ENCODE results near the gene ARHGAP21. TPM values are rescaled to one million over a fixed set of nuclear protein-coding genes. Genes with fewer than 3 reads are reported as not detected.
A peak's percentile ranks its signal among the peaks of the same experiment; 100 is the strongest.
"Not testable (repeated sequence)": the region's sequence is repeated elsewhere in the genome, so short reads cannot be mapped to it uniquely, and the experiment has no call there.

Gene ARHGAP21
- polyA plus RNA-seq, 2 of the 4 experiments (the other 2 are of a cell fraction), result 30.5 to 84.4 TPM

DNA sequence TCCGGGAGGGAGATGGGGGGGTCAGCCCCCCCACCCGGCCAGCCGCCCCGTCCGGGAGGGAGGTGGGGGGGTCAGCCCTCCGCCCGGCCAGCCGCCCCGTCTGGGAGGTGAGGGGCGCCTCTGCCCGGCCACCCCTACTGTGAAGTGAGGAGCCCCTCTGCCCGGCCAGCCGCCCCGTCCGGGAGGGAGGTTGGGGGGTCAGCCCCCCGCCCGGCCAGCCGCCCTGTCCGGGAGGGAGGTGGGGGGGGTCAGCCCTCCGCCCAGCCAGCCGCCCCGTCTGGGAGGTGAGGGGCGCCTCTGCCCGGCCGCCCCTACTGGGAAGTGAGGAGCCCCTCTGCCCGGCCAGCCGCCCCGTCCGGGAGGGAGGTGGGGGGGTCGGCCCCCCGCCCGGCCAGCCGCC, 67.4 kb downstream of the ARHGAP21 start:
- CTCF ChIA-PET; POLR2A ChIA-PET; H3K4me3 ChIP-seq; H3K27ac ChIP-seq; H3K9me3 ChIP-seq; H3K4me2 ChIP-seq; DNase-seq (ENCODE audit: low read depth in 1 of 2, low spot score in 1 of 2); FAIRE-seq; H3K4me1 ChIP-seq; ATAC-seq: not testable (repeated sequence)
- WGBS (ENCODE audit: missing lambda C conversion rate), result no CpG with 5 or more reads among the region's 33 CpGs

DNA sequence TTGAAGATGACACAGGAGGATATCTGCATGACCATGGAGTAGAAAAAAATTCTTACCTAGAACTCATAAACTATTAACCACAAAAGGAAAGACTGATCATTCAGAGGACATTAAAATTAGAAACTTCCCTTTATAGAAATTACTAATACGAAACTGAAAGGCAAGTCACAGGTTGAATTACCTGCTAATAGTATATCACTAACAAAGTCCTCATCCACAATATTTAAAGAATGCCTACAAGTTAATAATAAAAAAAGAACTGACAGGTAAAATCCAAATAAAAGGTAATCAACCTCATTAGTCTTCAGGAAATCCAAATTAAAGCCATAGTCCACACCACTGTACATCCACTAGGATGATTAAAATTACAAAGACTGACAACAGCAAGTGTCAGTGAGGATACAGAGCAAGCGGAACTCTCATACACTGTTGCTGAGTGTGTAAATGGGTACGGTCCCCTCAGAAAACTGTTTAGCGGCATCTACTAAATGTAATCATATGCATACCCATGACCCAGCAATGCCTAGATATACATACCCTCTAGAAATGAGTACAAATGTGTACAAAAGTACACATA, 71.2 kb downstream of the ARHGAP21 start:
- H3K27ac ChIP-seq, result no peak overlapping the region
- ATAC-seq (no peak), FAIRE-seq (no peak), DNase-seq (ENCODE audit: low read depth in 1 of 2, low spot score in 1 of 2) (no peak)
- TF ChIP-seq ZFP36 (IDR thresholded peaks at IDR 0.05; ENCODE audit: borderline replicate concordance, partially characterized antibody) (no peak), RARB (CRISPR knock-in tag; IDR thresholded peaks at IDR 0.05) (no peak), TFCP2L1 (CRISPR knock-in tag; IDR thresholded peaks at IDR 0.05) (no peak)
- POLR2A ChIA-PET, result no interaction called here
- CTCF ChIA-PET, result interaction anchor here (0.6 to 1.4 kb wide), 2 partner anchors 9 to 338 kb away, joined by 3 read pairs; no protein-coding TSS in a partner anchor
- no peak overlapping the region for H3K4me2 ChIP-seq
- WGBS (ENCODE audit: missing lambda C conversion rate), result 92% methylated on average over 4 of the region's 4 CpGs
- no peaks in the 10 kb centered on the region for H3K4me1 ChIP-seq
- no peaks in the 10 kb centered on the region for H3K9me3 ChIP-seq
- no peak overlapping the region for H3K4me3 ChIP-seq

DNA sequence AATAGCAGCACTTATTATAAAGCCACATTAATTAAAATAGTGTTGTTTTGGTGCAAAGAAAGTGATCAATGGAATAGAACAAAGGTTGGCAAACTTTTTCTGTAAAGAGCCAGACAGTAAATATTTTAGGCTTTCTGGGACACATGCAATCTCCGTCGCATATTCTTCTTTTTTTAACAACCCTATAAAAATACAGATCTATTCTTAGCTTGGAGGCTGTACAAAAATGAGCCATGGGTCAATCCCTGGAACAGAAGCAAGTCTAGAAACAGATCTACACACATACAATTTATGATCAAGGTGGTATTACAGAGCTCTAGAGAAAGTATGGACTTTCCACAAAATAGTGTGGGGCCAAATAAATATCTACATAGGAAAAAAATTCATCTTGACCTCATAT, 71.8 kb downstream of the ARHGAP21 start:
- DNase-seq (ENCODE audit: low read depth in 1 of 2, low spot score in 1 of 2) (no peak), FAIRE-seq (no peak), ATAC-seq (no peak)
- H3K4me2 ChIP-seq, result no peak overlapping the region
- 92% methylated on average over 2 of the region's 2 CpGs for WGBS (ENCODE audit: missing lambda C conversion rate)
- ChIA-PET CTCF (interaction anchor here (0.6 to 1.4 kb wide), 2 partner anchors 283 to 338 kb away, joined by 3 to 4 read pairs; no protein-coding TSS in a partner anchor), POLR2A (no interaction called here)
- H3K9me3 ChIP-seq, result no peaks in the 10 kb centered on the region
- no peak overlapping the region for H3K4me3 ChIP-seq
- TF ChIP-seq NPAS2 (CRISPR knock-in tag; IDR thresholded peaks at IDR 0.05; ENCODE audit: borderline replicate concordance) (no peak), FOXS1 (CRISPR knock-in tag; IDR thresholded peaks at IDR 0.05) (no peak), ZSCAN20 (CRISPR knock-in tag; IDR thresholded peaks at IDR 0.05) (no peak), JUNB (IDR thresholded peaks at IDR 0.05) (no peak), CBX8 (IDR thresholded peaks at IDR 0.05) (no peak), GATA3 (IDR thresholded peaks at IDR 0.05; ENCODE audit: borderline replicate concordance) (no peak), RCOR1 (IDR thresholded peaks at IDR 0.05; ENCODE audit: low read depth, low read length) (no peak), EHMT2 (IDR thresholded peaks at IDR 0.05; ENCODE audit: low read depth) (no peak), NR3C1 (IDR thresholded peaks at IDR 0.05) (no peak), POLR2AphosphoS2 (conservative IDR thresholded peaks at IDR 0.05; ENCODE audit: low read length) (no peak)
- TF ChIP-seq, protein P1, sequence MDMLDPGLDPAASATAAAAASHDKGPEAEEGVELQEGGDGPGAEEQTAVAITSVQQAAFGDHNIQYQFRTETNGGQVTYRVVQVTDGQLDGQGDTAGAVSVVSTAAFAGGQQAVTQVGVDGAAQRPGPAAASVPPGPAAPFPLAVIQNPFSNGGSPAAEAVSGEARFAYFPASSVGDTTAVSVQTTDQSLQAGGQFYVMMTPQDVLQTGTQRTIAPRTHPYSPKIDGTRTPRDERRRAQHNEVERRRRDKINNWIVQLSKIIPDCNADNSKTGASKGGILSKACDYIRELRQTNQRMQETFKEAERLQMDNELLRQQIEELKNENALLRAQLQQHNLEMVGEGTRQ (IDR thresholded peaks at IDR 0.05), result no peak
- no peaks in the 10 kb centered on the region for H3K4me1 ChIP-seq
- H3K27ac ChIP-seq, result no peak overlapping the region

GRCh38 chr10:24650669-24651391, 72.9 kb downstream of the ARHGAP21 start:
- Histone ChIP-seq H3K4me1 (no peaks in the 10 kb centered on the region), H3K4me3 (no peak overlapping the region), H3K27ac (no peak overlapping the region), H3K4me2 (no peak overlapping the region), H3K9me3 (no peaks in the 10 kb centered on the region)
- no peak for FAIRE-seq
- 91% methylated on average over 4 of the region's 4 CpGs for WGBS (ENCODE audit: missing lambda C conversion rate)
- no peak for DNase-seq (ENCODE audit: low read depth in 1 of 2, low spot score in 1 of 2)
- POLR2A ChIA-PET, result no interaction called here
- peak in 1 of 2 experiments; percentile 23; a peak in 1 of 6 replicates for ATAC-seq
- TF ChIP-seq HOXA7 (CRISPR knock-in tag; IDR thresholded peaks at IDR 0.05), result no peak
- CTCF ChIA-PET, result interaction anchor here (0.6 to 1.2 kb wide), 2 partner anchors 33 to 49 kb away, joined by 3 to 4 read pairs; no protein-coding TSS in a partner anchor

DNA sequence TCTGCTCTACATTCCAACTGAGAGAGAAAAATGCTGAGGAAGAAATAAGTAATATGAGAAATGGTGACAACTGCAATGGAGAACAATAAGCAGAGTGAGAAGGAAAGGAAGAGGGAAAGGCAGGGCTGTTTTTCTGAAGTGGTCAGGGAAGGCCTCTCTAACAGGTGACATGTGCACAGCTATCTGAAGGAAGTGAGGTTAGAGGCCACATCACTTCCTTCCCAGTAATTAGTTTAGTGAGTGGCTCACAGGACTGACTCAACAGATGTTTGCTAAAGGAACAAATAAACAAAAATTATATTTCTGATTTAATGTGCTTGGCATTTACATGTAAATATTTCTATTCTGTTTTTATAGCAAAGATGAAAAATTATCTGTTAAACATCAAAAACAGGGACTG, 77.9 kb downstream of the ARHGAP21 start:
- DNase-seq (ENCODE audit: low read depth in 1 of 2, low spot score in 1 of 2) (no peak), FAIRE-seq (no peak), ATAC-seq (no peak)
- Histone ChIP-seq H3K4me3 (no peak overlapping the region), H3K4me2 (no peak overlapping the region), H3K9me3 (no peaks in the 10 kb centered on the region), H3K4me1 (peaks cover 24% of the 10 kb centered on the region), H3K27ac (no peak overlapping the region)
- ChIA-PET POLR2A (no interaction called here), CTCF (interaction anchor here (1.0 to 1.9 kb wide), 3 partner anchors 307 to 436 kb away, joined by 3 to 6 read pairs (median 5); partner anchors contain the start of gene PRTFDC1)
- TF ChIP-seq RNF2 (IDR thresholded peaks at IDR 0.05; ENCODE audit: borderline replicate concordance, low read depth) (no peak), TFCP2L1 (CRISPR knock-in tag; IDR thresholded peaks at IDR 0.05) (no peak), PHF8 (IDR thresholded peaks at IDR 0.05; ENCODE audit: borderline replicate concordance, low read depth) (no peak), CEBPB (IDR thresholded peaks at IDR 0.05) (no peak), SREBF2 (IDR thresholded peaks at IDR 0.05) (no peak), ZC3H11A (IDR thresholded peaks at IDR 0.05) (no peak), TP53 (CRISPR knock-in tag; IDR thresholded peaks at IDR 0.05) (no peak), POLR2AphosphoS2 (conservative IDR thresholded peaks at IDR 0.05; ENCODE audit: low read length) (no peak), HOXB5 (CRISPR knock-in tag; IDR thresholded peaks at IDR 0.05) (no peak), FOXS1 (CRISPR knock-in tag; IDR thresholded peaks at IDR 0.05) (no peak), HEYL (CRISPR knock-in tag; IDR thresholded peaks at IDR 0.05) (no peak), ELK1 (IDR thresholded peaks at IDR 0.05; ENCODE audit: low read depth, low read length) (no peak), KDM5A (IDR thresholded peaks at IDR 0.05) (no peak)
- TF ChIP-seq, protein P2, sequence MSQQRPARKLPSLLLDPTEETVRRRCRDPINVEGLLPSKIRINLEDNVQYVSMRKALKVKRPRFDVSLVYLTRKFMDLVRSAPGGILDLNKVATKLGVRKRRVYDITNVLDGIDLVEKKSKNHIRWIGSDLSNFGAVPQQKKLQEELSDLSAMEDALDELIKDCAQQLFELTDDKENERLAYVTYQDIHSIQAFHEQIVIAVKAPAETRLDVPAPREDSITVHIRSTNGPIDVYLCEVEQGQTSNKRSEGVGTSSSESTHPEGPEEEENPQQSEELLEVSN (IDR thresholded peaks at IDR 0.05; ENCODE audit: borderline replicate concordance, low read depth), result no peak

All from A549 (cell line).